Urinary bladder (tissue), 4 donors: ENCODE results near the gene INPP5A. TPM values are rescaled to one million over a fixed set of nuclear protein-coding genes. Genes with fewer than 3 reads are reported as not detected.

ENCODE experiments used
- DNase-seq: peaks from one replicate; pipeline ENCODE4 v3.0.0-alpha.2; 2015; ENCODE audit errors: extremely low spot score
- H3K27ac ChIP-seq: one replicate; pipeline ENCODE4 v1.5.1; 2013; ENCODE audit warnings: low read depth, mild to moderate bottlenecking, moderate library complexity
- H3K36me3 ChIP-seq: one replicate; pipeline ENCODE4 v1.6.1; 2013; ENCODE audit warnings: mild to moderate bottlenecking, moderate library complexity; ENCODE audit not compliant: insufficient read depth
- H3K4me1 ChIP-seq: one replicate; pipeline ENCODE4 v1.6.1; 2013; ENCODE audit warnings: mild to moderate bottlenecking, moderate library complexity; ENCODE audit not compliant: insufficient read depth
- H3K4me3 ChIP-seq: one replicate; pipeline ENCODE4 v1.5.1; 2013; ENCODE audit warnings: low read depth, low read length
- WGBS: extraction: QIAGEN DNeasy Blood & Tissue Kit; methylation state at CpG from one replicate; pipeline ENCODE4 v1.1.7; 2013; 5-methylcytosine and 5-hydroxymethylcytosine counted together
- polyA plus RNA-seq: library from polyadenylated mRNA; stranded (reverse); fragments of 200-250 nt; gene quantifications from one replicate; pipeline ENCODE4 v1.2.3, GENCODE V29; 2013
- total RNA-seq: library from RNA; depleted of rRNA; stranded (reverse); fragments of >200 nt; gene quantifications from one replicate; pipeline ENCODE4 v1.2.3, GENCODE V29; 2014
- donor health status: healthy with polysubstance abuse.
- donor health status: healthy.

Gene INPP5A
- total and polyA plus RNA-seq, 2 donors: 61.0 to 66.2 TPM

DNA sequence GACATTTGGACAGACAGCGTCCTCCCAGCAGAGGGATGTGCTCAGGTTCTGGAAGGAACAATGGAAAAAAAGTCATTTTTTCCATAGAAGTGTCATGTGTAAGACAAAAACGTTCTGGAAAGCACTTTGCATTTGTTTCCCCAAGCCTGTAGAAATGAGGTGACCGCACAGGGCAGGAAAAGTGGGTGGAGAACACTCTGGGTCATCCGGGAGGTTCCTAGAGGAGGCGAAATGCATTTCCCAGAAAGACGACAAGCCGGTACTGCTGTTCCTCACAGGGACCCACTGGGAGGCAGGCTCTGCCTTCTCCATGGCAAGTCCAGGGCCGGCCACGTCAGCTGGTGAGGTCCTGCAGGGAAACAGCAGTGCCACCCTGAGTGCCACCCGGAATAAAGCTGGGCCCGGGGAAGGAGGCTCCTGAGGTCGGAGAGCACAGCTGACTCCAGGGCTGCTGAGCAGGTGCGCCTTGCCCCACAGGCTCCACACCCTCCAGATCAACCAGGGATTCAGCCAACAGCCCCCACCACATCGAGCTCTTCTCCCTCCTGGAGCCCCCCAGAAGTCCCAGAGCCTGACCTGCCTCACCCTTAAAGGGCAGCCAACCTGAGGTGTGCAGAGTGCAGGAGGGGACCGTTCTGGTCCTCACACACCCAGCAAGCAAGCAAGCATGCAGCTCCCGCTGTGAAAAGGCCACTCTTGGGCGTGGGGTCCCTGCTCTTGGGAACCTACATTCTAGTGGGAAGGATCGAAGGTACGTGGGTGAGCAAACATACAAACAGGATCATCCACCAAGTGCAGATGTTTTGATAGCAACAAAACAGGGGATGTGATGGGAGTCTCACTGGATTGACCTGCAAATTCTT lies 28.8 kb upstream of the INPP5A start:
- no peak overlapping the region for H3K27ac ChIP-seq
- 82% methylated on average over 19 of the region's 19 CpGs for WGBS
- DNase-seq: no peak
- H3K4me1 ChIP-seq: no peaks in the 10 kb centered on the region
- no peaks in the 10 kb centered on the region for H3K36me3 ChIP-seq
- H3K4me3 ChIP-seq: no peak overlapping the region

DNA sequence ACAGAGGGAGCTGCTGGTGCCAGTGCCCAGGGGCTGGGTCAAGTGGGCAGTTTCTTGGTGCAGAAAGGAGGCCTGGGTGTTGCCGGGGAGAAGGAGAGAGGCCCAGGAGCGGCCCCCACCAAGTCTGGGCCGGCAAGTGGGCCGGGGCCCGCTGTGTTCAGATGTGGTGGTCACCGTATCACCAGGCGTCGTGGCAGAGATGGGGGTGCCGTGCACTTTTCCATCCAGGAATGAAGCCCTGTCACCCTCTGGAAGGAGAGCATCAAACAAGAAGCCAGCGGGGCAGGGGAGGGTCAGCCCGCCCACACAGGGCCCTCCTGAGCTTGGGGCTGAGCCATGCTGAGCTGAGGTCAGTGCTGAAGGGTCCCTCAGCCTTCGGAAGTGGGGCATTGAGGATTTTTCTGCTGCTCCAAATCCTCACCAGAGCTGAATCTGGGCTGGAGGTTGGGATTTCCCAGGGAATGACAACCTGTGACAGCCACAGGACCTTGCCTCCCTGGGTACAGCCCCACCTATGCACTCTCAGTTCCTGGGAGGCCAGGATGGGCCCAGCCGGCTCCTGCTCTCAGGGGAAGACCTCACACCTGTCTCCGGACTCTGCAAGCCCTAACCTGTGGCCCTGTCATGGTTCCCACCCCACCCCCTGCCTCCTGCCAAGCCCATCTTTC lies 27.9 kb upstream of the INPP5A start:
- no peak for DNase-seq
- Histone ChIP-seq H3K4me1 (no peaks in the 10 kb centered on the region), H3K4me3 (no peak overlapping the region), H3K36me3 (no peaks in the 10 kb centered on the region), H3K27ac (no peak overlapping the region)
- WGBS: 85% methylated on average over 14 of the region's 14 CpGs

DNA sequence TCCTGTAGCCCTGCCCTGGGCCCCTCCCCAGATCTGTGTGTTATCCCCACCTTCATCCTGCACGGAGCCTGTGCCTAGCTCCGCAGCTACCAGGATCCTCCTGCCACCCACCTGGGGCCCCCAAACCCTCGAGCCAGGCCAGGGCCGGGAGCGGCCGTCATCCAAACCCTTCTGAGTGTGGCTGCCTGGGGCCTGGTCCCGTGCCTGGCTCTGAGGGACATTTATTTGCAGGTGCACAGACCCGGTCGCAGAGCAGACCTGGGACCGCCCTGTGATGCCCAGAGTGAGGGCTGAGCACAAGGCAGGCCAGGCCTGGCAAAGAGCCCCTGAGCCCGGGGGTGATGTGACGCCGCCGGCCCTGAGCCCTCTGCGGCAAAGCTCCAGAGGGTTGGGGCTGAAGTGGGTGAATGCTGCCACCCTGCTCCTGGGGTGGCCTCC lies 27.4 kb upstream of the INPP5A start:
- no peaks in the 10 kb centered on the region for H3K4me1 ChIP-seq
- H3K27ac ChIP-seq: no peak overlapping the region
- WGBS: 93% methylated on average over 15 of the region's 15 CpGs
- no peaks in the 10 kb centered on the region for H3K36me3 ChIP-seq
- DNase-seq: no peak
- H3K4me3 ChIP-seq: no peak overlapping the region

DNA sequence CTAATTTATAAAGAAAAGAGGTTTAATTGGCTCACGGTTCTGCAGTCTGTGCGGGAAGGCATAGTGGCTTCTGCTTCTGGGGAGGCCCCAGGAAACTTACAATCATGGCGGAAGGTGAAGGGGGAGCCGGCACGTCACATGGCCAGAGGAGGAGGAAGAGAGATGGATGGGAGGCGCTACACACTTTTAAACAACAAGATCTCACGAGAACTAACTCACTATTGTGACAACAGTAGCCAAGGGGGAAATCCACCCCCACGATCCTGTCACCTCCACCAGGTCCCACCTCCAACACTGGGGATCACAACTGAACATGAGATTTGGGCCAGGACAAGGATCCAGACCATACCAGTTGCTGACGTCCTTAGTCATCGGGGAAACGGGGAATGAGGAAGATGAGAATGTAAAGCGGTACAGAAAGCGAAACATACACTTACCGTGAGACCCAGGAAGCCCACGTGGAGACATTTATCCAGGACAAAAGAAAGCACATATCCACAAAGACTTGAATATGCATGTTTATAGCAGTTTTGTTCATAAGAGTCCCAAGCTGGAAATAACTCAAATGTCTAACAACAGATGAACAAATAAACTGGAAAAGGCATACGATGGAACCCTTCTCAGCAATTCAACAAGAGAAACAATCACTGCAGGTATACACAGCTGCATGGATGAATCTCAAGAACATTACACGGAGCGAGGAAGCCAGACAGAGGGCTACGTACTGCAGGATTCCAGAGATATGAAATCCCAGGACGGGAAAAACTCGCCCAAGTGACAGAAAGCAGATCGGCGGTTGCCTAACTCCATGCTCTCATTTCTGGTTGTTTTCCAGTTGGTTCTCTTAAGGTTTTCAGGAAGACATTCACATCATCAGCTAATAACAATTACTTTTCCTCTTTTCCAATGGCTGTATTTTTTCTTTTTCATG lies 26.2 kb upstream of the INPP5A start:
- no peaks in the 10 kb centered on the region for H3K36me3 ChIP-seq
- no peak for DNase-seq
- H3K27ac ChIP-seq: no peak overlapping the region
- 76% methylated on average over 23 of the region's 23 CpGs for WGBS
- no peaks in the 10 kb centered on the region for H3K4me1 ChIP-seq
- H3K4me3 ChIP-seq: no peak overlapping the region

DNA sequence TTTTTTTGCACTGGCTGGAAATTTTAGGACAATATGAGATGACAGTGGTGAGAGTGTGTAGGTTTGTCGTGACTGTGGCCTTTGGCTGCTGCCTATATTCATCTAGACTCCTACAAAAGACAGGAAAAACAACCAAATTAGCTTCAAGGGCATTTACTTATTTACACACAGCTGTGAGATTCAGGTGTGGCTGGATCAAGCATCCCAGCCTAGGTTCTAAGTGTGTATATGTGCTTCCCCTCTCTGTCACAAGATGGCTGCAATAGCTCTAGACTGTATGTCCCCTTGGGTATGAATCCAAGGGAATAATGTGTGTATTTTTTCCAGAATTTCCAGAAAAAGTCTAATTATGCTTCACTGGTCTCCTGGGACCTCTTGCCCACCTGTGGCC lies 25.5 kb upstream of the INPP5A start:
- Histone ChIP-seq H3K36me3 (no peaks in the 10 kb centered on the region), H3K4me1 (no peaks in the 10 kb centered on the region), H3K4me3 (no peak overlapping the region), H3K27ac (no peak overlapping the region)
- WGBS: 84% methylated on average over 1 of the region's 1 CpG
- no peak for DNase-seq

DNA sequence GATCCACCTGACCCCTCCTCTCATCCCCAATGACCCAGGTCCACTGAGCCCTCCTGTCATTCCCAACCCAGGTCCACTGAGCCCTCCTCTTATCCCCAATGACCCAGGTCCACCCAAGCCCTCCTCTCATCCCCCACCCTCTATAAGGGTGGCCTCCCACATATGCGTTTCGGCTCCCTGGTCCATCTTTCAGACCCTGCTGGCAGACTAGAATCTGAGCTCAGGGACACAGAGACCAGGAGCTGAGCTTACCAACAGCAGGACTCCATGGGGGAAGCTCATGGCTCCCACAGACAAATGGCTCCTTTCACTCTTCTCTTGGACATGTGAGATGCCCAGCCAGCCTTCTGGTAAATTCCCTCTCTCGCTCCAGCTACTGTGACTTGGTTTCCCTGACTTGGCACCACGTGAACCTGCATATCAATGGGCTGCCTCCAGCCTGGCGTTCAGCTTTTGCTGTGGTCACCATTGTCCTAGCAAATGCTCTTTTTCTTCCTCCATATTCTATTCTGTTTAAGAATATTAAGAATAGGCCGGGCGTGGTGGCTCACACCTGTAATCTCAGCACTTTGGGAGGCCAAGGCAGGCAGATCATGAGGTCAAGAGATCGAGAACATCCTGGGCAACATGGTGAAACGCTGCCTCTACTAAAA lies 24.8 kb upstream of the INPP5A start:
- Histone ChIP-seq H3K4me1 (no peaks in the 10 kb centered on the region), H3K36me3 (no peaks in the 10 kb centered on the region), H3K27ac (no peak overlapping the region), H3K4me3 (no peak overlapping the region)
- DNase-seq: no peak
- WGBS: 96% methylated on average over 9 of the region's 9 CpGs

DNA sequence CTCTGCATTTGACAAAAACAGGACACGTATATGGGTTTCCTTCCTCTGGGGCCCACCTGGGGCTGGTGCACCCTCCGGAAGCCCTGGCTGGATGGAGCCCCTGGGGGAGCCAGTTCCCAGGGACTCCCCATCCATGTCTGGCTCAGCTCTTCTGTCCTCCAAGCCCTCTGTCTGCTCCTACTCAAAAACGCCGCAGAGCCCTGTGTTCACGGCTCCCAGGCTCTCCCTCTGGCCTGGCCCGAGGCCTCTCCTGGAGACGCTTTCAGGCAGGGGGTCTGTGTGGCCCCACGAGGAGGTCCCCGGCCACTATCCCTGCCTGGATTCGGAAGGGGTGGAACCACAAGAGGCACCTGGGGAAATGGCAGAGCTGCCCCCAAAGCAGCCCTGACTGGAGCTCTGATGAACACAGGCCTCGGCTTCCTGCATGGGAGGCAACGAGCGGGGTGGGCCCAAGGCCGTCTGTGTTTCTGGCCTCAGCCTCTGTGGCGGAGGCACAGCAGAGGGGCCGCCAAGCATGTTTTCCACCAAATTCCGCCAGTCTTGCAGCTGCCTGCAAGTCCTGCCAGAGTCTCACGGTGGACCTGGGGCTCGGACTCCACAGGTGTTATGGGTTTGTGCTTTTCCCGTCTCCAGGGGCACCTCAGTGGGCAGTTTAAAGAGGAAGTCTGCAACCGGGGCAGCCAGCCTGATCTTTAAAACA lies 22.6 kb upstream of the INPP5A start:
- peak overlapping the region; percentile 14 for H3K27ac ChIP-seq
- no peaks in the 10 kb centered on the region for H3K4me1 ChIP-seq
- 70% methylated on average over 21 of the region's 21 CpGs for WGBS
- no peak for DNase-seq
- H3K36me3 ChIP-seq: no peaks in the 10 kb centered on the region
- no peak overlapping the region for H3K4me3 ChIP-seq

DNA sequence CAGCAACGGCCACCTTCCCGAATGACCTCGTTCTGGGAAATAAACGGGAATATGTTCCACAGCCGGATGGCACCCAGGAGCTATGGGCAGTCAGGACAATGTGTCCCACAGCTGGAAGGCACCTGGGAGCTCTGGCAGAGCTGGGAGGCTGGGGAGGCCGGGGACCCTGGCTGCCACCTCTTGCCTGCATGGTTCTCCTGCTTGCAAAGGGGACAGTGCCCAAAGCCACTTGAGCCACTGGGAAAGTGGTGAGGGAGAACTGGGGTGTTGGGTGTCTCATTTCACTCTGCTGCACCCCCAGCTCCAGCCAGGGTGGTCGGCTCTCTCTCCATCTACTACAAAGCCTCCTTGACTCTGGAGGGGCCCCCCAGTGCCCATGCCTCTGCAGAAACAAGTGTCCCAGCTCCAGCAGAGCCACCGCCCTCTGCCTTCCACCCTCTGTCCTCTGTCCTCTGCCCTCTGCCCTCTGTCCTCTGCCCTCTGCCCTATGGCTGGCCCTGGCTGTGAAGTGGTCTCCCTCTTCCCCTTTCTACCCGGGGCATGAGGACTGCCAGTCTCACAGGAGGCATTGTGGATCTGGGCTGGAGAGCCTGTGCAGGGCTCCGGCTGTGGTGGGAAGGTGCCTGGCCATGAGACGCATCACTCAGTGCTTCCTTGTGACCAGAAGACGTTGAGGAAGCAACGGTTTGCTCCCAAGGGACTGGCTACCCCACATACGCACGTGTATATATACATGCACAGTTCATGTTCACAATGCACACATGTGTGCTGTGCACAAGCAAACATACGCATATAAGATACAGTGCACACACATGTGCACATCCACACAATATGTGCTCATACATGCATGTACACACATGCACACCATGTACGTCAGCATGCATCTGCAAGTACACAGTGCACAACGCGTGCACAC lies 21.5 kb upstream of the INPP5A start:
- no peaks in the 10 kb centered on the region for H3K36me3 ChIP-seq
- no peak for DNase-seq
- H3K4me3 ChIP-seq: no peak overlapping the region
- H3K4me1 ChIP-seq: no peaks in the 10 kb centered on the region
- WGBS: 70% methylated on average over 19 of the region's 19 CpGs
- H3K27ac ChIP-seq: no peak overlapping the region

DNA sequence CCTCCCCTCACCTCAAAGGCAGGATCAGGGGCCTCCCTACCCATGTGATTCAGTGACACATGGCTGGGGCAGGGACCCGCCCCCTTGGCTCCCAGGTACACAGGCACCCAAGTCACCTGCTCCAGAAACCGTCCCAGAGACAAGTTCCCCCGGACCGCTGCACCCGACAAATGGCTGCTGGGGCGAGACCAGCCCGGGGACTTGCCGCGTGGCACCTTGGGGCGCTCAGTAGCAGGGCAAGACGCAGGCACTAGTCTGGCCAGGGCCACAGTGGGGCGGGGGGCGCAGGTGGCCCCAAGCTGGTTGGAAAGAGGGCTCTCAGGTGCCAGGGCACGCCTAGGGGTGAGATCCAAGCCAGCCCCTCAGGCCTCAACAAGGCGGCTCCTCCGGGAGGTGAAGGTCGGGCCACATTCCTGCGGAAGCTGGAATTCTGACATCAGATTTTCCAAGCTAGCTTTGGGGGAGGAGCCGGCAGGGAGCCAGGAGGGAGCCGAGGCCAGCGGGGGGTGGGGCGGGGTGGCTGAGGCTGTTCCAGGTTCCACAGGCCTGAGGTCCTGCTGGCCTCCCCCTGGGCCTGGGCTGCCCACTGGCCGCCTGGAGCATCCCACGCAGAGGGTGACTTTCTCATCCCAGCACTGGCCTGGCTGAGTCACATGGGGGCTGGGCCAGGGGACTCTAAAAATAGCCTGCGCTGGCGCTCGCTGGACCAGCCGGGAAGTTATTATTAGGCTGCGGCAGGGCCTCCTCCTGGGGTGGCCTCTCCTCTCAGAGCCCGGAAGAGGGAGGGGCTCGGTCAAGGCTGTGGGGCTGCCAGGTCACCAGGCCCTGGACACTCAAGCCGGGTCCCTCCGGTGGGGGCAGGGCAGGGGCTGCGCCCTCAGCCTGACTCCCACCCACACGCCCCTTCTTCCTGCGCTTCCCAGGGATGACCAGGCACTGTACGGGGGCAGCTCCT lies 20.5 kb upstream of the INPP5A start:
- H3K27ac ChIP-seq: peak overlapping the region; percentile 70
- H3K4me3 ChIP-seq: no peak overlapping the region
- peak; percentile 68 for DNase-seq
- H3K36me3 ChIP-seq: no peaks in the 10 kb centered on the region
- 20% methylated on average over 37 of the region's 37 CpGs for WGBS
- no peaks in the 10 kb centered on the region for H3K4me1 ChIP-seq

DNA sequence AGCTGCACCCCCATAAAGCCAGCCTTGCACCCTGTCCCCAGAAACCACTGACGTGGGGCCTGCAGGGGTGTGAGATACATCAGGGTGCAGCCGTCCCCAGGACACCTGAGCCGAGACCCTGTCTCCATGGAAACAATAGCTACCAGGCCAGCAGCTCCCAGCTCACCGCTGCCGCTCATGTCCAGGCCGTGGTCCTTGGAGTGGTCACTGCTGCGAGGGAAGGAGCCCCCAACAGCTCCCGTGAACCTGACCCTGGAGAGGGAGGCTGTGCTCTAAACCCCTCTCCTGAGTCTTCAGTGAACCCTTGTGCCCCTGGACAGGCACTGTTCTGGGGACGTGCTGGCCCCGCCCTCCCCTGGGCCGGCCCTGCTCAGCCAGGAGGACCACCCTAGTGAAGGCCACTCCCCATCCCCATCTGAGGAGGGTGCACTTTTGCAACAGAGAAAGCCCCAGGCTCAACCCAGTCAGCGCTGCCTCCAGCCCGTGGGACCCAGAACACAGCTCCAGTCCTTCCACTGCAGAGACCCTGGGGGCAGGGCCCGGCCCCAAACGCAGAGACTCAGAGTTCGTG lies 19.6 kb upstream of the INPP5A start:
- Histone ChIP-seq H3K4me3 (no peak overlapping the region), H3K36me3 (no peaks in the 10 kb centered on the region), H3K4me1 (no peaks in the 10 kb centered on the region), H3K27ac (no peak overlapping the region)
- 46% methylated on average over 16 of the region's 16 CpGs for WGBS
- DNase-seq: no peak
